Mammary epithelial cell (primary cell): Measurements from ENCODE around the gene MRPL16.

Experiments
- CTCF ChIP-seq, 2 donors: IDR thresholded peaks in 1 of 2; conservative IDR thresholded peaks in 1 of 2; 2 replicates each; pipeline ENCODE4 v1.5.1; 2011 to 2012; ENCODE audit warnings: inconsistent platforms in 2 of 2, low read length in 2 of 2, mild to moderate bottlenecking in 2 of 2, control low read depth in 1 of 2, low read depth in 1 of 2; ENCODE audit not compliant: insufficient read depth in 1 of 2; ENCODE audit errors: extremely low read depth in 1 of 2
- EZH2 ChIP-seq: IDR thresholded peaks from 2 replicates; pipeline ENCODE4 v1.6.1; 2012; ENCODE audit warnings: low read length, inconsistent platforms, borderline replicate concordance

- no peak for TF ChIP-seq CTCF (conservative IDR thresholded peaks at IDR 0.05 in 1 of 2, IDR thresholded peaks at IDR 0.05 in 1 of 2; ENCODE audit: extremely low read depth in 1 of 2, insufficient read depth in 1 of 2, low read depth in 1 of 2, low read length in 2 of 2)
- no peak for TF ChIP-seq EZH2
Measured at GRCh38 chr11:59841514-59841913, 30.9 kb upstream of the MRPL16 start.
